C4-2B (cell line): ENCODE data around the gene CNR1.

Source experiments
- ZFX ChIP-seq: fragments of 450-650 bp; IDR thresholded peaks from 2 replicates; pipeline ENCODE4 v1.6.1; 2017
- TF ChIP-seq, protein P1 (sequence below): fragments of 450-650 bp; conservative IDR thresholded peaks from 2 replicates; pipeline ENCODE4 v1.5.1; 2017; ENCODE audit warnings: mild to moderate bottlenecking

GRCh38 chr6:88135578-88136114 lies 30.5 kb downstream of the CNR1 start:
- TF ChIP-seq, protein P1, sequence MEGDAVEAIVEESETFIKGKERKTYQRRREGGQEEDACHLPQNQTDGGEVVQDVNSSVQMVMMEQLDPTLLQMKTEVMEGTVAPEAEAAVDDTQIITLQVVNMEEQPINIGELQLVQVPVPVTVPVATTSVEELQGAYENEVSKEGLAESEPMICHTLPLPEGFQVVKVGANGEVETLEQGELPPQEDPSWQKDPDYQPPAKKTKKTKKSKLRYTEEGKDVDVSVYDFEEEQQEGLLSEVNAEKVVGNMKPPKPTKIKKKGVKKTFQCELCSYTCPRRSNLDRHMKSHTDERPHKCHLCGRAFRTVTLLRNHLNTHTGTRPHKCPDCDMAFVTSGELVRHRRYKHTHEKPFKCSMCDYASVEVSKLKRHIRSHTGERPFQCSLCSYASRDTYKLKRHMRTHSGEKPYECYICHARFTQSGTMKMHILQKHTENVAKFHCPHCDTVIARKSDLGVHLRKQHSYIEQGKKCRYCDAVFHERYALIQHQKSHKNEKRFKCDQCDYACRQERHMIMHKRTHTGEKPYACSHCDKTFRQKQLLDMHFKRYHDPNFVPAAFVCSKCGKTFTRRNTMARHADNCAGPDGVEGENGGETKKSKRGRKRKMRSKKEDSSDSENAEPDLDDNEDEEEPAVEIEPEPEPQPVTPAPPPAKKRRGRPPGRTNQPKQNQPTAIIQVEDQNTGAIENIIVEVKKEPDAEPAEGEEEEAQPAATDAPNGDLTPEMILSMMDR = no peak
- no peak for TF ChIP-seq ZFX
